Nephron progenitor cell (in vitro differentiated cells): ENCODE data around the gene NFATC2.
A peak's percentile ranks its signal among the peaks of the same experiment; 100 is the strongest.

Source experiments
- DNase-seq: peaks from one replicate; pipeline ENCODE4 v3.0.0; 2021
- H3K27ac Mint-ChIP-seq: 2 replicates; pipeline ENCODE4 v1.8.0; 2021; ENCODE audit warnings: mild to moderate bottlenecking, moderate library complexity, mixed read lengths
- H3K27me3 Mint-ChIP-seq: 2 replicates; pipeline ENCODE4 v1.8.0; 2021; ENCODE audit warnings: mild to moderate bottlenecking, low read depth, mixed read lengths; ENCODE audit not compliant: poor library complexity
- H3K36me3 Mint-ChIP-seq: 2 replicates; pipeline ENCODE4 v1.8.0; 2021; ENCODE audit warnings: low read depth, mixed read lengths
- H3K4me1 Mint-ChIP-seq: 2 replicates; pipeline ENCODE4 v1.8.0; 2021; ENCODE audit warnings: mixed read lengths
- H3K4me3 Mint-ChIP-seq: 2 replicates; pipeline ENCODE4 v1.8.0; 2021; ENCODE audit warnings: mild to moderate bottlenecking, moderate library complexity, mixed read lengths
- H3K9me3 Mint-ChIP-seq: 2 replicates; pipeline ENCODE4 v1.8.0; 2021; ENCODE audit warnings: mild to moderate bottlenecking, moderate library complexity, mixed read lengths
- CTCF ChIP-seq: fragments of 200-600 bp; sonication (generic); IDR thresholded peaks from 2 replicates; pipeline ENCODE4 v1.5.0; 2021; ENCODE audit warnings: antibody characterized with exemption

The NFATC2 gene

GRCh38 chr20:51450221-51450712 lies 92.3 kb downstream of the NFATC2 start:
- Mint-ChIP-seq H3K4me1 (peaks cover 52% of the 10 kb centered on the region), H3K27ac (no peak overlapping the region), H3K9me3 (peaks cover 14% of the 10 kb centered on the region), H3K4me3 (no peak overlapping the region), H3K36me3 (peaks cover 13% of the 10 kb centered on the region), H3K27me3 (peaks cover 9% of the 10 kb centered on the region)
- DNase-seq = no peak
- TF ChIP-seq CTCF = no peak

- DNase-seq = no peak
- Mint-ChIP-seq H3K36me3 (peaks cover 12% of the 10 kb centered on the region), H3K27ac (no peak overlapping the region), H3K9me3 (peaks cover 10% of the 10 kb centered on the region), H3K27me3 (peaks cover 9% of the 10 kb centered on the region), H3K4me3 (no peak overlapping the region), H3K4me1 (peaks cover 58% of the 10 kb centered on the region)
- no peak for TF ChIP-seq CTCF
Measured at GRCh38 chr20:51449498-51450220, 92.9 kb downstream of the NFATC2 start.

GRCh38 chr20:51447765-51448148 lies 94.8 kb downstream of the NFATC2 start:
- Mint-ChIP-seq H3K4me1 (peaks cover 71% of the 10 kb centered on the region), H3K27ac (peak overlapping the region; percentile 48), H3K27me3 (peaks cover 6% of the 10 kb centered on the region), H3K4me3 (no peak overlapping the region), H3K9me3 (no peaks in the 10 kb centered on the region), H3K36me3 (no peaks in the 10 kb centered on the region)
- no peak for DNase-seq
- no peak for TF ChIP-seq CTCF

GRCh38 chr20:51447097-51447764 lies 95.3 kb downstream of the NFATC2 start:
- no peaks in the 10 kb centered on the region for H3K36me3 Mint-ChIP-seq

GRCh38 chr20:51446656-51447055 lies 95.9 kb downstream of the NFATC2 start:
- no peak for DNase-seq
- H3K4me3 Mint-ChIP-seq = no peak overlapping the region
- peak overlapping the region; percentile 95 for H3K27ac Mint-ChIP-seq
- H3K9me3 Mint-ChIP-seq = no peaks in the 10 kb centered on the region
- no peak for TF ChIP-seq CTCF
- peaks cover 3% of the 10 kb centered on the region for H3K27me3 Mint-ChIP-seq
- peaks cover 63% of the 10 kb centered on the region for H3K4me1 Mint-ChIP-seq
- no peaks in the 10 kb centered on the region for H3K36me3 Mint-ChIP-seq

More at GRCh38 chr20:51447097-51447764, 95.3 kb downstream of the NFATC2 start:
- Mint-ChIP-seq H3K4me1 (peaks cover 66% of the 10 kb centered on the region), H3K27ac (peak overlapping the region; percentile 48), H3K4me3 (no peak overlapping the region), H3K9me3 (no peaks in the 10 kb centered on the region), H3K27me3 (peaks cover 6% of the 10 kb centered on the region)
- TF ChIP-seq CTCF = no peak
- no peak for DNase-seq
